IMR-90 (cell line): ENCODE measurements around the gene ATP8B3. TPM values are rescaled to one million over a fixed set of nuclear protein-coding genes. Genes with fewer than 3 reads are reported as not detected.

Experiments used
- ATAC-seq: fragments of 200-7000 bp; cut with Tn5 transposase; 2 replicates; pipeline ENCODE4 v1.9.1; 2020; ENCODE audit warnings: low read depth, mild to moderate bottlenecking, moderate library complexity
- BruUV-seq: library from RNA; stranded (reverse); fragments of 400-500 nt; replicated peaks from 2 replicates; lab custom pipeline; 2021; lab: Mats Ljungman, UMichigan
- CTCF ChIA-PET: fragments of 300-600 bp; formaldehyde crosslinking; extraction: SDS; loops from one replicate; lab custom pipeline; 2021; ENCODE audit warnings: antibody characterized with exemption; lab: Yijun Ruan, JAX
- POLR2A ChIA-PET: fragments of 300-600 bp; sonication (Branson Sonifier 250); formaldehyde crosslinking; loops from one replicate; lab custom pipeline; 2022; ENCODE audit warnings: antibody characterized with exemption; ENCODE audit not compliant: unreplicated experiment; lab: Charles Lee
- DNase-seq: peaks from one replicate; pipeline ENCODE4 v3.0.0; 2013
- H2AFZ ChIP-seq: replicated peaks from 2 replicates; pipeline ENCODE3; 2013; ENCODE audit warnings: low read length, mild to moderate bottlenecking; ENCODE audit not compliant: poor library complexity
- H2AK5ac ChIP-seq: 2 replicates; pipeline ENCODE4 v1.6.1; 2013; ENCODE audit warnings: low read depth, low read length, inconsistent platforms
- H2AK9ac ChIP-seq: replicated peaks from 2 replicates; pipeline ENCODE3; 2013; ENCODE audit warnings: mild to moderate bottlenecking, low read depth, low read length, moderate library complexity; ENCODE audit not compliant: poor library complexity
- H2BK120ac ChIP-seq: 2 replicates; pipeline ENCODE4 v1.6.1; 2013; ENCODE audit warnings: low read depth, low read length, inconsistent platforms
- H2BK15ac ChIP-seq: 3 replicates; pipeline ENCODE4 v1.6.1; 2013; ENCODE audit warnings: low read depth, low read length, inconsistent platforms
- H2BK20ac ChIP-seq: 2 replicates; pipeline ENCODE4 v1.6.1; 2013; ENCODE audit warnings: low read depth, mild to moderate bottlenecking, inconsistent platforms, low read length, moderate library complexity
- H2BK5ac ChIP-seq: 2 replicates; pipeline ENCODE4 v1.6.1; 2013; ENCODE audit warnings: mild to moderate bottlenecking, low read depth, low read length, inconsistent platforms; ENCODE audit not compliant: poor library complexity, severe bottlenecking
- H3K14ac ChIP-seq: replicated peaks from 2 replicates; pipeline ENCODE4 v1.6.1; 2013; ENCODE audit warnings: low read depth, low read length, inconsistent platforms
- H3K18ac ChIP-seq: 2 replicates; pipeline ENCODE4 v1.6.1; 2013; ENCODE audit warnings: low read depth, low read length, control low read depth
- H3K23ac ChIP-seq: 2 replicates; pipeline ENCODE4 v1.6.1; 2013; ENCODE audit warnings: low read depth, low read length, inconsistent platforms
- H3K27ac ChIP-seq: 2 replicates; pipeline ENCODE4 v1.5.1; 2013; ENCODE audit warnings: mild to moderate bottlenecking, control low read depth, low read length; ENCODE audit not compliant: insufficient read depth
- H3K27me3 ChIP-seq: 2 replicates; pipeline ENCODE4 v1.6.1; 2013; ENCODE audit warnings: low read length; ENCODE audit not compliant: control insufficient read depth, insufficient read depth
- H3K36me3 ChIP-seq: 2 replicates; pipeline ENCODE4 v1.6.1; 2013; ENCODE audit warnings: low read length, mixed read lengths; ENCODE audit not compliant: control insufficient read depth, insufficient read depth
- H3K4ac ChIP-seq: 2 replicates; pipeline ENCODE4 v1.6.1; 2013; ENCODE audit warnings: low read depth, low read length, inconsistent platforms
- H3K4me1 ChIP-seq: 2 replicates; pipeline ENCODE4 v1.6.1; 2013; ENCODE audit warnings: low read length, mixed read lengths; ENCODE audit not compliant: control insufficient read depth, insufficient read depth
- H3K4me2 ChIP-seq: 2 replicates; pipeline ENCODE4 v1.6.1; 2013; ENCODE audit warnings: low read depth, mild to moderate bottlenecking, control low read depth, low read length, moderate library complexity
- H3K4me3 ChIP-seq: 2 replicates; pipeline ENCODE4 v1.5.1; 2013; ENCODE audit warnings: low read depth, mild to moderate bottlenecking, control low read depth, low read length, moderate library complexity; ENCODE audit not compliant: insufficient read depth
- H3K56ac ChIP-seq: 2 replicates; pipeline ENCODE4 v1.6.1; 2013; ENCODE audit warnings: low read length, inconsistent platforms; ENCODE audit not compliant: insufficient read depth; ENCODE audit errors: extremely low read depth
- H3K79me1 ChIP-seq, 2 experiments: 2 replicates each; pipeline ENCODE4 v1.6.1; 2013; ENCODE audit warnings: low read length in 2 of 2, inconsistent platforms in 1 of 2, low read depth in 1 of 2
- H3K9ac ChIP-seq: 2 replicates; pipeline ENCODE4 v1.6.1; 2013; ENCODE audit warnings: low read depth, low read length, control low read depth
- H3K9me1 ChIP-seq: 2 replicates; pipeline ENCODE4 v1.6.1; 2013; ENCODE audit warnings: low read length, inconsistent platforms; ENCODE audit not compliant: insufficient read depth
- H3K9me3 ChIP-seq: 2 replicates; pipeline ENCODE4 v1.6.1; 2013; ENCODE audit warnings: low read length; ENCODE audit not compliant: control insufficient read depth, insufficient read depth
- H4K20me1 ChIP-seq: 2 replicates; pipeline ENCODE4 v1.6.1; 2013; ENCODE audit warnings: low read length, inconsistent platforms; ENCODE audit not compliant: insufficient read depth
- H4K5ac ChIP-seq: 2 replicates; pipeline ENCODE4 v1.6.1; 2013; ENCODE audit warnings: mild to moderate bottlenecking, low read depth, low read length, control low read depth
- H4K8ac ChIP-seq, 2 experiments: 2 replicates each; pipeline ENCODE4 v1.6.1; 2013; ENCODE audit warnings: low read depth in 2 of 2, low read length in 2 of 2, control low read depth in 1 of 2, inconsistent platforms in 1 of 2
- H4K91ac ChIP-seq: 2 replicates; pipeline ENCODE4 v1.6.1; 2013; ENCODE audit warnings: low read depth, low read length, inconsistent platforms; ENCODE audit not compliant: insufficient read depth
- BHLHE40 ChIP-seq: fragments of 150-350 bp; IDR thresholded peaks from 2 replicates; pipeline ENCODE4 v1.6.1; 2016; ENCODE audit warnings: mild to moderate bottlenecking, low read depth, low read length
- FOS ChIP-seq: fragments of 150-350 bp; IDR thresholded peaks from 2 replicates; pipeline ENCODE4 v1.6.1; 2016; ENCODE audit warnings: low read depth, low read length
- MXI1 ChIP-seq: IDR thresholded peaks from 2 replicates; pipeline ENCODE4 v1.6.1; 2012; ENCODE audit warnings: low read depth, mild to moderate bottlenecking, low read length, moderate library complexity, borderline replicate concordance
- RCOR1 ChIP-seq: IDR thresholded peaks from 2 replicates; pipeline ENCODE4 v1.6.1; 2012; ENCODE audit warnings: mild to moderate bottlenecking, low read length, improper control_type of control experiment; ENCODE audit not compliant: insufficient replicate concordance
- WGBS, 2 experiments: methylation state at CpG; one replicate each; pipeline versions ENCODE4 v1.1.5 to v1.1.7; 2013; ENCODE audit warnings: missing lambda C conversion rate in 2 of 2; ENCODE audit not compliant: insufficient read length in 1 of 2; ENCODE audit errors: extremely low coverage in 2 of 2; 5-methylcytosine and 5-hydroxymethylcytosine counted together
- dilution Hi-C: fragments of 300-500 bp; cut with HindIII; formaldehyde crosslinking; loops from one replicate; pipeline ENCODE4 v1.14.3; 2018; ENCODE audit warnings: low sequenced_read_pairs; ENCODE audit not compliant: unreplicated experiment
- in situ Hi-C: fragments of 300-500 bp; cut with MboI; formaldehyde crosslinking; loops from 3 replicates; pipeline ENCODE4 v1.14.3; 2019; ENCODE audit warnings: low sequenced_read_pairs, inconsistent platforms, mixed read lengths
- intact Hi-C: fragments of 100-400 bp; cut with micrococcal nuclease; formaldehyde crosslinking; loops from 2 replicates; pipeline ENCODE4 v1.10.0; 2022
- polyA plus RNA-seq, 3 experiments: library from polyadenylated mRNA; depleted of rRNA; stranded (reverse); fragments of >200 nt; gene quantifications; 2 replicates each; pipeline ENCODE4 v1.2.3, GENCODE V29; 2012; ENCODE audit warnings: low replicate concordance in 1 of 3
- total RNA-seq: library from RNA; depleted of rRNA; stranded (reverse); fragments of >200 nt; gene quantifications from 2 replicates; pipeline ENCODE4 v1.2.3, GENCODE V29; 2012
- TF ChIP-seq, protein P1 (sequence below): fragments of 150-350 bp; IDR thresholded peaks from 2 replicates; pipeline ENCODE4 v1.6.1; 2016; ENCODE audit warnings: low read depth, mild to moderate bottlenecking, low read length, moderate library complexity, borderline replicate concordance

The ATP8B3 gene
- total and polyA plus RNA-seq, 2 of the 4 experiments (the other 2 are of a cell fraction), result 1.6 to 8.1 TPM

GRCh38 chr19:1818549-1819195, 6.6 kb upstream of the ATP8B3 start:
- POLR2A ChIA-PET, result no interaction called here

More at GRCh38 chr19:1818549-1819195, 6.6 kb upstream of the ATP8B3 start:
- Histone ChIP-seq H3K27ac (no peak overlapping the region), H4K91ac (no peak overlapping the region), H3K27me3 (no peaks in the 10 kb centered on the region), H2AK5ac (no peak overlapping the region), H4K20me1 (no peaks in the 10 kb centered on the region; the same call in 1 of the 2 replicates), H2BK120ac (no peak overlapping the region), H3K18ac (no peak overlapping the region), H3K56ac (no peak overlapping the region), H2BK5ac (no peak overlapping the region), H4K8ac (no peak overlapping the region), H2BK15ac (no peak overlapping the region), H3K9ac (no peak overlapping the region), H2AK9ac (no peak overlapping the region), H2AFZ (no peak overlapping the region), H3K4me1 (no peaks in the 10 kb centered on the region), H3K9me1 (no peaks in the 10 kb centered on the region), H3K14ac (no peak overlapping the region), H3K4me2 (no peak overlapping the region), H2BK20ac (no peak overlapping the region), H4K5ac (no peak overlapping the region), H3K79me1 (0 out of 4 replicates have a peak, but pooled peaks cover 0 to 10% of the 10 kb centered on the region in 2 experiments), H3K9me3 (no peaks in the 10 kb centered on the region), H3K36me3 (peaks cover 60% of the 10 kb centered on the region), H3K4me3 (no peak overlapping the region), H3K4ac (no peak overlapping the region), H3K23ac (no peak overlapping the region)
- 96% methylated on average over 19 of the region's 33 CpGs; no CpG with 5 or more reads in 1 of the 2 experiments for WGBS, 2 experiments
- BruUV-seq, result no TSS peak
- ATAC-seq, result no peak
- no peak for TF ChIP-seq RCOR1
- no peak for TF ChIP-seq BHLHE40
- no peak for TF ChIP-seq MXI1
- TF ChIP-seq, protein P1, sequence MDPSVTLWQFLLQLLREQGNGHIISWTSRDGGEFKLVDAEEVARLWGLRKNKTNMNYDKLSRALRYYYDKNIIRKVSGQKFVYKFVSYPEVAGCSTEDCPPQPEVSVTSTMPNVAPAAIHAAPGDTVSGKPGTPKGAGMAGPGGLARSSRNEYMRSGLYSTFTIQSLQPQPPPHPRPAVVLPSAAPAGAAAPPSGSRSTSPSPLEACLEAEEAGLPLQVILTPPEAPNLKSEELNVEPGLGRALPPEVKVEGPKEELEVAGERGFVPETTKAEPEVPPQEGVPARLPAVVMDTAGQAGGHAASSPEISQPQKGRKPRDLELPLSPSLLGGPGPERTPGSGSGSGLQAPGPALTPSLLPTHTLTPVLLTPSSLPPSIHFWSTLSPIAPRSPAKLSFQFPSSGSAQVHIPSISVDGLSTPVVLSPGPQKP, result no peak
- no peak for TF ChIP-seq FOS
- CTCF ChIA-PET, result no interaction called here
- dilution Hi-C loops (no loop called here), in situ Hi-C loops (no loop called here), intact Hi-C loops (no loop called here)
- no peak for DNase-seq
